ENCODE results near the gene CHST13.

Gene CHST13

DNA sequence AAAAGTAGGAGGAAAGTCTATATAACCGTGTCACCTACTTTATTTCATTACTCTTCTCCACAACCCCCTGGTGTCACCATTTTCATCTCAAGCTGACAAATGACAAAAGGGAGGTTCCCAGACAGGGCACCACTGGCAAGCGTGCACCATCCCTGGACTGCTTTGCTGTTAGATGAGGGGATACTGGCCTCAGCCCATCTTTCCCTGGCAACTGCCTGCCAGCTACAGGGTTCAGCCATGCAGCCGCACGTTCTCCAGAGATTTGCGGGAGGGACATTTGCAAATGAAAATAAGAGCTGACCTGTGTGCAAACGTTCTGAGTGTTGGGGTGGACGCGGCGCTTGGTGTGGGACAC, 7.0 kb upstream of the CHST13 start:
- in situ Hi-C loops (cut with MboI; ENCODE audit: low pct_unique_long_range_greater_than_20kb, low sequenced_read_pairs, unreplicated experiment) = no loop called here
- no peak for DNase-seq (ENCODE audit: low spot score)
- no peak for TF ChIP-seq CTCF (IDR thresholded peaks at IDR 0.05; ENCODE audit: extremely low read depth, insufficient read depth, missing control alignments)

GRCh38 chr3:126517291-126517951, 6.5 kb upstream of the CHST13 start, which contains the start of gene UROC1:
Gene UROC1 (minus strand): TSS chr3:126517773. CDS start chr3:126517719, 54 bp downstream.
- in situ Hi-C loops (cut with MboI; ENCODE audit: low pct_unique_long_range_greater_than_20kb, low sequenced_read_pairs, unreplicated experiment) = no loop called here
- DNase-seq (ENCODE audit: low spot score) = no peak
- no peak for TF ChIP-seq CTCF (IDR thresholded peaks at IDR 0.05; ENCODE audit: extremely low read depth, insufficient read depth, missing control alignments)

- no peak for DNase-seq (ENCODE audit: low spot score)
- in situ Hi-C loops (cut with MboI; ENCODE audit: low pct_unique_long_range_greater_than_20kb, low sequenced_read_pairs, unreplicated experiment) = no loop called here
- no peak for TF ChIP-seq CTCF (IDR thresholded peaks at IDR 0.05; ENCODE audit: extremely low read depth, insufficient read depth, missing control alignments)
These were observed 5.8 kb upstream of the CHST13 start for GRCh38 chr3:126517986-126518778.

DNA sequence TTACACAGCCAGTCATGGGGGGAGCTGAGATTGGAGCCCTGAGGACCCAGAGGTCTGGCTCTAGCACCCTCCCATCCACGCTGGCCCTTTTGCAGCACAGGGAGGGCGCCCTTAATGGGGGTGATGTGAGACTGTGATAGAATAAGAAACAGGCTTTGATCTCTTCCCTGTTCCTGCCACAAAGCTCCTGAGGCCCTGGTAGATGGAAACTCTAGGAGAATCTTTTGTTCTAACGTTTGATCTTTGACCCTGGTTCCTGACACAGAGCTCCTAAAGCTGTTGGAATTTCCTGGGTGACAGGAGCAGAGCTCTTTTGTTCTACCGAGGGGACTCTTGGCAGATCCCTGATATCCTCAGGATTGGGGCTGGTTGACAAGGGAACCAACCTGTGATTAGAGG, 5.2 kb upstream of the CHST13 start:
- TF ChIP-seq CTCF (IDR thresholded peaks at IDR 0.05; ENCODE audit: extremely low read depth, insufficient read depth, missing control alignments) = no peak
- in situ Hi-C loops (cut with MboI; ENCODE audit: low pct_unique_long_range_greater_than_20kb, low sequenced_read_pairs, unreplicated experiment) = no loop called here
- DNase-seq (ENCODE audit: low spot score) = no peak

DNA sequence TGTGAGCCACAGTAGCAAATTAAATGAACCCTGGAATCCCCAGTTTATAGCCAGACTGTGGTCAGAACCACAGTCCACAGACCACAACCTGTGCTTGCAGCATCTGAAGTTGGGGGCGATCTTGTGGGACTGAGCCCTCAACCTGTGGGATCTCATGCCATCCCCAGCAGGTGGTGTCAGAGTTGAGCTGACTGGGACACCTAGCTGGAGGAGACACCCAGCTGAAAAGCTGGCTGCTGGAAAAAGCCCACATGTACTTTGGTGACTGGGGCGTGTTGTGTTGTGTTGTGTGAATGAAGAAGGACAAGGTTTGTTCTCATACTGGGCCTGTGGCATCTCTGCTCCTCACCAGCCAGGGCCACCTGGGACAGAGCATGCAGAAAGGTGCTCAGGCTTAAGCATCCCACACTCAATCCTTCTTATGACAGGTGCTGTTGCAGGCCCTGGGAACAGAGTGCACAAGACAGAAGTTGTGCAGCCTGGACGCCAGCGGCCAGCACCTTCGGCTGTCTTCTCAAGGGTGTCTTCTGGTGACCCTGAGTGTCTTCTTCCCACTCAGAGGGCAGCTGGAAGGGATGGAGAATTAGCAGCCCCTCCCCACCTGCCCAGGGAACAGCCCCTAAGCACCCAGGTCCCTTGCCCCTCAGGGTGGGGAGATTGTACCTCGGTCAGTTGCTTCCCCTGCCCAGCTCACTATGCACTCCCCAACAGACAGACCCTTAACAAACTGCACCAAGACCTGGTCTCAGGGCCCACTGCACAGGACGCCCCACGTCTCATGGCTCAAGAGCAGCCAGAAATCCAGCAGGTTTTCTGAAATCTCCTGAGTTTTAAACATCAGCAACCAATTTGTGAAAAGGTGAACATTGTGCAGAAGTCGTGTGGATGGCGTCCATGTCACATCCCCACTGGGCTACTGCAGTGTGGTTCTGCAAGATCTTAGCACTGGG, 4.2 kb upstream of the CHST13 start:
- DNase-seq (ENCODE audit: low spot score) = no peak
- no peak for TF ChIP-seq CTCF (IDR thresholded peaks at IDR 0.05; ENCODE audit: extremely low read depth, insufficient read depth, missing control alignments)
- in situ Hi-C loops (cut with MboI; ENCODE audit: low pct_unique_long_range_greater_than_20kb, low sequenced_read_pairs, unreplicated experiment) = no loop called here
